HEK293T (cell line): ENCODE measurements around the gene PLEK.
"Not testable (repeated sequence)": the region's sequence is repeated elsewhere in the genome, so short reads cannot be mapped to it uniquely, and the experiment has no call there.

Source experiments
- CTCF ChIA-PET: fragments of 350-600 bp; formaldehyde crosslinking; extraction: SDS; loops from one replicate; lab custom pipeline; 2021; ENCODE audit warnings: antibody characterized with exemption, inconsistent platforms; lab: Yijun Ruan, JAX
- POLR2A ChIA-PET: fragments of 350-600 bp; formaldehyde crosslinking; extraction: SDS; loops from one replicate; lab custom pipeline; 2020; ENCODE audit warnings: antibody characterized with exemption, inconsistent platforms; lab: Yijun Ruan, JAX
- DNase-seq: peaks from one replicate; pipeline ENCODE4 v3.0.0; 2012; ENCODE audit warnings: mixed read lengths; ENCODE audit errors: extremely low spot score
- ARNT ChIP-seq: fragments of 450-650 bp; IDR thresholded peaks from 2 replicates; pipeline ENCODE4 v1.6.1; 2017; ENCODE audit warnings: mild to moderate bottlenecking
- BHLHE40 ChIP-seq: fragments of 450-650 bp; IDR thresholded peaks from 2 replicates; pipeline ENCODE4 v1.6.1; 2016; ENCODE audit warnings: mild to moderate bottlenecking, moderate library complexity, borderline replicate concordance
- CTBP1 ChIP-seq: fragments of 450-650 bp; IDR thresholded peaks from 2 replicates; pipeline ENCODE4 v1.6.1; 2016; ENCODE audit warnings: borderline replicate concordance
- ELF4 ChIP-seq: fragments of 450-650 bp; IDR thresholded peaks from 2 replicates; pipeline ENCODE4 v1.6.1; 2017; ENCODE audit warnings: antibody characterized with exemption
- FOXA1 ChIP-seq: fragments of 450-650 bp; IDR thresholded peaks from 2 replicates; pipeline ENCODE4 v1.6.1; 2016; ENCODE audit warnings: mild to moderate bottlenecking
- FOXK2 ChIP-seq: fragments of 450-650 bp; IDR thresholded peaks from 2 replicates; pipeline ENCODE4 v1.6.1; 2016; ENCODE audit warnings: mild to moderate bottlenecking
- FOXM1 ChIP-seq: fragments of 450-650 bp; IDR thresholded peaks from 2 replicates; pipeline ENCODE4 v1.6.1; 2017; ENCODE audit warnings: mild to moderate bottlenecking, borderline replicate concordance
- HDGF ChIP-seq: fragments of 450-650 bp; IDR thresholded peaks from 2 replicates; pipeline ENCODE4 v1.6.1; 2017; ENCODE audit warnings: antibody characterized with exemption, borderline replicate concordance
- L3MBTL2 ChIP-seq: fragments of 450-650 bp; conservative IDR thresholded peaks from 2 replicates; pipeline ENCODE4 v1.6.1; 2016; ENCODE audit warnings: mild to moderate bottlenecking
- LEF1 ChIP-seq: fragments of 450-650 bp; IDR thresholded peaks from 2 replicates; pipeline ENCODE4 v1.6.1; 2017; ENCODE audit warnings: mild to moderate bottlenecking, borderline replicate concordance
- NFRKB ChIP-seq: fragments of 450-650 bp; IDR thresholded peaks from 2 replicates; pipeline ENCODE4 v1.6.1; 2016; ENCODE audit warnings: mild to moderate bottlenecking, moderate library complexity
- SP1 ChIP-seq: fragments of 450-650 bp; IDR thresholded peaks from 2 replicates; pipeline ENCODE4 v1.6.1; 2017
- SUZ12 ChIP-seq: fragments of 450-650 bp; IDR thresholded peaks from 2 replicates; pipeline ENCODE4 v1.6.1; 2016; ENCODE audit warnings: mild to moderate bottlenecking
- TARDBP ChIP-seq: fragments of 450-650 bp; IDR thresholded peaks from 2 replicates; pipeline ENCODE4 v1.6.1; 2016
- ZNF384 ChIP-seq: fragments of 450-650 bp; IDR thresholded peaks from 2 replicates; pipeline ENCODE4 v1.6.1; 2016
- TF ChIP-seq, protein P1 (sequence below): fragments of 450-650 bp; IDR thresholded peaks from 2 replicates; pipeline ENCODE4 v1.6.1; 2016

PLEK gene

DNA sequence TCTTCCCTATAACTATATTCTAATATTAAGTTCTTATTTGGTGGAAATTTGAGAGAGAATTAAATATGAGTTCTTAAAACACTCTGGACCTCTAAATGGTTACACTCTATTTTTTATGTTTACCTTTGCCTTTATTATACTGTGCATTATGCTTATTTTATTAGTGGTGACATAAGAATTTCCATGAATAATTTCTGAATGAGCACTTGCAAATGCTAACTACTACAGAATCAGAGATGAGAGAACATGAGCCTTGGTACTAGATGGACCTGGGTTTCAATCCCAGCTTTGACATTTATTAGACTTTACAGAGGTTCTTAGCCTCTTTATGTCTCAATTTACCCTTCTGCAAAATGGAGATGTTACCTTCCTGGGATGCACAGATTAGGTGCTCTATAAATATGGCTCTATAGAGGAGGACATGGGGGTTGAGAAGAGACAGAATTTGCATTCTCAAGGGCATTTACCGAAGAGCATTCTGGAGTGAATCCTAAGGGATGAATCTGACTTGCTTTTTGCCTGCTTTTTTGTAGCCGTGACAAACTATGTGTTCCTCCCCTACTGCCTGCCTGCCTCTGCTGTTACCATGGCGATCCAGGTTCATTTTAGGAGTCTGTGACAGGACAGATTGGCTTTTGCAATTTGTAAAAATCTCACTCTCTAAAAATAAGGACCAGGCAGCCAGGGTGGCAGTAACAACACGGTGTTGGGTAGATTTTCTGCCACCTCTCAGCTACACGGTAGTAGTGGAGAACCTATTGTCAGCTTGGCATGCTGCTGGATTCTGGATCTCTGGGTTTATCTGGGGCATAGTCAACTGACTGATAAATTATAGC is 24.6 kb upstream of the PLEK start:
- TF ChIP-seq SUZ12 (no peak), ELF4 (no peak), CTBP1 (no peak), FOXK2 (no peak), NFRKB (no peak), FOXM1 (no peak), FOXA1 (no peak), L3MBTL2 (no peak)
- no peak for DNase-seq
- ChIA-PET CTCF (no interaction called here), POLR2A (no interaction called here)

DNA sequence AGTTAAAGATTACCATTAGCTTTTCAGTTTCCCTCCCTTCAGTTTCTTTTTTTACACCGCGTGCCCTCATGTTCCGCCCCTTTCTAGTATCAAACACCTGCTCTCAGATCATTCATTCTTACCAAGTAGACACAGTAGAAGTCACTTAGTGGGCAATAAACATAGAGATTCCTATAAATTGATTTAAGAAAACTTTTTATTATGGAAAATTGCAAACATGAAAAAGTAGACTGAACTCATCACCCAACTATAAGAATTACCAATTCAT is 24.1 kb upstream of the PLEK start:
- POLR2A ChIA-PET = no interaction called here
- DNase-seq = no peak
- no peak for TF ChIP-seq FOXK2
- TF ChIP-seq SUZ12 = no peak
- no peak for TF ChIP-seq L3MBTL2
- no peak for TF ChIP-seq LEF1
- TF ChIP-seq, protein P1, sequence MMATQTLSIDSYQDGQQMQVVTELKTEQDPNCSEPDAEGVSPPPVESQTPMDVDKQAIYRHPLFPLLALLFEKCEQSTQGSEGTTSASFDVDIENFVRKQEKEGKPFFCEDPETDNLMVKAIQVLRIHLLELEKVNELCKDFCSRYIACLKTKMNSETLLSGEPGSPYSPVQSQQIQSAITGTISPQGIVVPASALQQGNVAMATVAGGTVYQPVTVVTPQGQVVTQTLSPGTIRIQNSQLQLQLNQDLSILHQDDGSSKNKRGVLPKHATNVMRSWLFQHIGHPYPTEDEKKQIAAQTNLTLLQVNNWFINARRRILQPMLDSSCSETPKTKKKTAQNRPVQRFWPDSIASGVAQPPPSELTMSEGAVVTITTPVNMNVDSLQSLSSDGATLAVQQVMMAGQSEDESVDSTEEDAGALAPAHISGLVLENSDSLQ = no peak
- no peak for TF ChIP-seq SP1
- TF ChIP-seq CTBP1 = no peak
- TF ChIP-seq FOXM1 = no peak
- no peak for TF ChIP-seq NFRKB
- TF ChIP-seq ARNT = no peak
- no peak for TF ChIP-seq FOXA1
- no peak for TF ChIP-seq ELF4
- CTCF ChIA-PET = no interaction called here

DNA sequence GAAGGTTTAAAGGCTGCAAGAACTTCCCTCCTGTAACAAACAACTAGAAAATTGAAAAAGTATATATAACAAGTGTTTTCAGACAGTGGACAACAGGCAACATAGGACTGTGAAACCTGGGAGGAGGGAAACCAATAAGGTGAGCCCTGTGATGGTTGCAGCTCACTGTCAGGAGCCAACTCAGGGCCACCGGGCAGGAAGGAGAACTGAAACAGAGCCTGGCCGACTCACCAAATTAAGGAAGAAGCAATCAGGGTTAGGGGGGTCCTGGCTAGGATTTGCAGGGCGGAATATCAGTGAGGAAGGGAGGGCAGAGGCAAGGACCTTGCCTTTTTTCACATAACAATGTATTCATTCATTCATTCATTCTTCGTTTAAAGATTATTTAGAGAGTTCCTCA is 23.5 kb upstream of the PLEK start:
- CTCF ChIA-PET = no interaction called here
- TF ChIP-seq LEF1 = no peak
- no peak for TF ChIP-seq HDGF
- no peak for TF ChIP-seq NFRKB
- no peak for TF ChIP-seq ZNF384
- no peak for DNase-seq
- POLR2A ChIA-PET = no interaction called here

DNA sequence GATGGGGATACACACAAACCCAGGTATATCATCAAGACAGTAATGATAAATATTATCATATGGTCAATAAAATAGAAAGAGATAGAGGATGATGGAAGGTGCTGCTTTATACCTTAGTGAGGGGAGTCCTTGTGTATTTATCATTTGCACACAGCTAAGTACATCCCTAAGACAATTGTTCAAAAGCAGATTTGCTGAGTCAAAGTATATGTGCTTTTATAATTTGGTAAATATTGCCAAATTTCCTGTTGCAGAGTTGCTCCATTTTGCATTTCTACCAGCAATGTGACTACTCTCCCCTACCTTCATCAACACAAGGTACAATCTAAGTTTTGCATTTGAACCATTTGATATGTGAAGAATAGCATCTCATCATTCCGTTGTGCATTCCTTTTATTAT is 22.6 kb upstream of the PLEK start:
- no peak for DNase-seq
- ChIA-PET CTCF (no interaction called here), POLR2A (no interaction called here)
- no peak for TF ChIP-seq LEF1

DNA sequence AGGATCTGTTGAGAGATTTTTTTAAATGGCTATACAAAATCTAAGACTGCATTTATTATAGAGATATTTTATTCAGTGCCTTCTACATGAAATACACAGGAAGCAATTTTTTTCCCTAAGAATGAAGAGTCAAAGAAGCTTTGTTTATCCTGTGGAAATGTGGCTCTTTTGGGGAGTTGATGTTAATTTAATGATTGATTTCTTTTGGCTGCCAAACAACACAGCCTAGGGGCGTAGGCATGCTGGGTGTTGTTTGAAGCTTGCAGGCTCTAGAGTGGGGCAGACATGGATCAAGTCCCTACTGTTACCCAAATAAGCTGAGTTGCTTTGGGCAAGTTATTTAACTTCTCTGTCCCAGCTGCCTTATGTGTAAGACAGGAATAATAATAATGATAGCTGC is 21.1 kb upstream of the PLEK start:
- no peak for DNase-seq
- POLR2A ChIA-PET = interaction anchor here (1.2 kb wide), 1 partner anchor 24 kb away, joined by 3 read pairs; the partner anchor contains the start of gene CNRIP1
- CTCF ChIA-PET = interaction anchor here (0.5 kb wide), 1 partner anchor 380 kb away, joined by 4 read pairs; no protein-coding TSS in a partner anchor
- TF ChIP-seq LEF1 = no peak
- no peak for TF ChIP-seq NFRKB
- TF ChIP-seq SP1 = no peak
- TF ChIP-seq FOXM1 = no peak
- TF ChIP-seq BHLHE40 = no peak
- TF ChIP-seq ZNF384 = no peak
- no peak for TF ChIP-seq CTBP1
- TF ChIP-seq ARNT = no peak
- TF ChIP-seq, protein P1 = no peak
- TF ChIP-seq ELF4 = no peak
- TF ChIP-seq TARDBP = no peak
- TF ChIP-seq FOXK2 = no peak
- TF ChIP-seq SUZ12 = no peak
- no peak for TF ChIP-seq FOXA1
- no peak for TF ChIP-seq L3MBTL2
- no peak for TF ChIP-seq HDGF

DNA sequence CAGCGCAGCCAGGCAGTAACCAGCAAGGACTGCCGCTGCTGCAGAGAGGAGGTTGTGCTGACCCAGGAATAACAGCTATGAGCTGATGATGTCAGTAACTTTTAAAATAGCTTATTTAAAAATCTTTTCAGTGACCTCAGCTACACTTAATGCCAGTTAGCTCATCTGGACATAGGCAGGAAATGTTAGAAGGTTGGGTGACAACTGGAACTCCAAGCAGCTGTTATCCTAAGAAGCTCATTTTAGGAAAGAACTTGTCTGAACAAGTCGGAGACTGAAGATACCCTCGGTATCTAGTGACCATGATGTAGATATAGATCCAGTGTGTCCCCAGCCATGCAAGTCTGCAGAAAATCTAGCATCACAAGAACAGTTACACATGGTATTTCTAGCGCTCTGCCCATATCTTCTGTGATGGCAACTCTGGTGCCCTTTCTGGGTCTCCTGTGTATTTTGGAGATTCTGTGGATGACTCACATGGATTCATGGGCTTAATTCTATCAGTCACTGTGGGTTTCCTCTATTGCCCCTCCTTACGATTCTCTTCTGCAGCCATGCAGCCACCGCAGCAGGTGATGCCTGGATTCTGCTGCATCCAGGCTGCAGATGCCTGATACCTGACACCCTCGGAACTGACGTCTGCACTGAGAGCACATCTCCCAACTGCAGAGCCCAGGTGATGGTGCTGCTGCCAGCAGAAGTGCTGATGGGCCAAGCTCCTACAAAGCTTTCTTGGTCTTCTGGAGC is 19.8 kb upstream of the PLEK start:
- CTCF ChIA-PET = no interaction called here
- POLR2A ChIA-PET = interaction anchor here (1.2 kb wide), 1 partner anchor 25 kb away, joined by 3 read pairs; the partner anchor contains the start of gene CNRIP1

DNA sequence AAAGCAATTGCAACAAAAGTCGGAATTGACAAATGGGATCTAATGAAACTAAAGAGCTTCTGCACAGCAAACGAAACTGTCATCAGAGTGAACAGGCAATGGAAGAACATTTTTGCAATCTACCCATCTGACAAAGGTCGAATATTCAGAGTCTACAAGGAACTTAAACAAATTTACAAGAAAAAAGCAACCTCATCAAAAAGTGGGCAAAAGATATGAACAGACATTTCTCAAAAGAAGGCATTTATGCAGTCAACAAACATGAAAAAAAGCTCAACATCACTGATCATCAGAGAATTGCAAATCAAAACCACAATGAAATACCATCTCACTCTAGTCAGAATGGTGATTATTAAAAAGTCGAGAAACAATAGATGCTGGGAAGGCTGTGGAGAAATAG is 16.0 kb upstream of the PLEK start:
- CTCF ChIA-PET, POLR2A ChIA-PET, DNase-seq: not testable (repeated sequence)

More for the DNA sequence above, 19.8 kb upstream of the PLEK start:
- DNase-seq = no peak
- no peak for TF ChIP-seq SP1
- TF ChIP-seq CTBP1 = no peak
- no peak for TF ChIP-seq ELF4

DNA sequence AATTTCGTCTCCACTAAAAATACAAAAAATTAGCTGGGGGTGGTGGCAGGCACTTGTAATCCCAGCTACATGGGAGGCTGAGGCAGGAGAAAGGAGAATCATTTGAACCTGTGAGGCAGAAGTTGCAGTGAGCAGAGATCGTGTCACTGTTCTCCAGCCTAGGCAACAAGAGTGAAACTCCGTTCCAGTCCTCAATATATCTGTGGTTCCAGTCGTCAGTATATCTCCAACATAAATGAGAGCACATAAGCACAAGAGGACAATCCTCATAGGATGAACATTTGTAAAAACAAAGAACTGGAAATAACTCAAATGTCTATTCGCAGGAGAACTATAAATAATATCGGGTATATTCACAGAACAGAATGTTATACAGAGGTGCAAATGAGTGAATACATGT is 13.1 kb upstream of the PLEK start:
- DNase-seq = no peak
- ChIA-PET POLR2A (no interaction called here), CTCF (no interaction called here)
- TF ChIP-seq SUZ12 (no peak), NFRKB (no peak), HDGF (no peak), TARDBP (no peak), SP1 (no peak), L3MBTL2 (no peak), CTBP1 (no peak), FOXK2 (no peak), ARNT (no peak), LEF1 (no peak), FOXA1 (no peak), FOXM1 (no peak), BHLHE40 (no peak), ZNF384 (no peak), ELF4 (no peak)
- TF ChIP-seq, protein P1 = no peak
